ENCODE results near the gene ENOSF1.

- no peak for TF ChIP-seq CTCF (IDR thresholded peaks at IDR 0.05)
- no peak for TF ChIP-seq ZFP36 (IDR thresholded peaks at IDR 0.05; ENCODE audit: borderline replicate concordance, partially characterized antibody)
- no peak for TF ChIP-seq MAZ (IDR thresholded peaks at IDR 0.05; ENCODE audit: borderline replicate concordance, low read depth, low read length)
- TF ChIP-seq POLR2A (IDR thresholded peaks at IDR 0.05; ENCODE audit: low read length), result no peak
- no peak for TF ChIP-seq FOSL2 (IDR thresholded peaks at IDR 0.05)
- no peak for TF ChIP-seq FOSL2 (CRISPR knock-in tag; IDR thresholded peaks at IDR 0.05)
- no peak for TF ChIP-seq REST (IDR thresholded peaks at IDR 0.05)
- TF ChIP-seq, protein P1, sequence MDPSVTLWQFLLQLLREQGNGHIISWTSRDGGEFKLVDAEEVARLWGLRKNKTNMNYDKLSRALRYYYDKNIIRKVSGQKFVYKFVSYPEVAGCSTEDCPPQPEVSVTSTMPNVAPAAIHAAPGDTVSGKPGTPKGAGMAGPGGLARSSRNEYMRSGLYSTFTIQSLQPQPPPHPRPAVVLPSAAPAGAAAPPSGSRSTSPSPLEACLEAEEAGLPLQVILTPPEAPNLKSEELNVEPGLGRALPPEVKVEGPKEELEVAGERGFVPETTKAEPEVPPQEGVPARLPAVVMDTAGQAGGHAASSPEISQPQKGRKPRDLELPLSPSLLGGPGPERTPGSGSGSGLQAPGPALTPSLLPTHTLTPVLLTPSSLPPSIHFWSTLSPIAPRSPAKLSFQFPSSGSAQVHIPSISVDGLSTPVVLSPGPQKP (IDR thresholded peaks at IDR 0.05; ENCODE audit: low read depth, low read length), result no peak
- TF ChIP-seq HDAC2 (IDR thresholded peaks at IDR 0.05), result no peak
- no peak for TF ChIP-seq GATA3 (IDR thresholded peaks at IDR 0.05; ENCODE audit: borderline replicate concordance)
- TF ChIP-seq, protein P2, sequence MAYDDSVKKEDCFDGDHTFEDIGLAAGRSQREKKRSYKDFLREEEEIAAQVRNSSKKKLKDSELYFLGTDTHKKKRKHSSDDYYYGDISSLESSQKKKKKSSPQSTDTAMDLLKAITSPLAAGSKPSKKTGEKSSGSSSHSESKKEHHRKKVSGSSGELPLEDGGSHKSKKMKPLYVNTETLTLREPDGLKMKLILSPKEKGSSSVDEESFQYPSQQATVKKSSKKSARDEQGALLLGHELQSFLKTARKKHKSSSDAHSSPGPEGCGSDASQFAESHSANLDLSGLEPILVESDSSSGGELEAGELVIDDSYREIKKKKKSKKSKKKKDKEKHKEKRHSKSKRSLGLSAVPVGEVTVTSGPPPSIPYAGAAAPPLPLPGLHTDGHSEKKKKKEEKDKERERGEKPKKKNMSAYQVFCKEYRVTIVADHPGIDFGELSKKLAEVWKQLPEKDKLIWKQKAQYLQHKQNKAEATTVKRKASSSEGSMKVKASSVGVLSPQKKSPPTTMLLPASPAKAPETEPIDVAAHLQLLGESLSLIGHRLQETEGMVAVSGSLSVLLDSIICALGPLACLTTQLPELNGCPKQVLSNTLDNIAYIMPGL (CRISPR knock-in tag; IDR thresholded peaks at IDR 0.05; ENCODE audit: borderline replicate concordance), result no peak
- no peak for TF ChIP-seq MAX (IDR thresholded peaks at IDR 0.05)
- TF ChIP-seq NR3C1 (IDR thresholded peaks at IDR 0.05), result no peak
Measured at GRCh38 chr18:644395-645004, 67.9 kb downstream of the ENOSF1 start.

All from A549 (cell line).